Keratinocyte (primary cell): ENCODE results near the gene MARCHF10. TPM values are rescaled to one million over a fixed set of nuclear protein-coding genes. Genes with fewer than 3 reads are reported as not detected.
A peak's percentile ranks its signal among the peaks of the same experiment; 100 is the strongest.

Source experiments
- DNase-seq: peaks from one replicate; pipeline ENCODE4 v3.0.0-alpha.2; 2011; ENCODE audit warnings: low read depth, missing footprints, low spot score
- FAIRE-seq: peaks from 2 replicates; lab custom pipeline; 2011; peaks lifted over from hg19 to GRCh38; lab: Jason Lieb, UNC
- H2AFZ ChIP-seq: 2 replicates; pipeline ENCODE4 v1.6.0; 2012; ENCODE audit warnings: low read length, control low read depth, inconsistent platforms; ENCODE audit not compliant: control insufficient read depth
- H3K27ac ChIP-seq: 2 replicates; pipeline ENCODE4 v1.5.1; 2011; ENCODE audit warnings: low read length; ENCODE audit not compliant: control insufficient read depth, insufficient read depth
- H3K27me3 ChIP-seq: 3 replicates; pipeline ENCODE4 v1.6.0; 2011; ENCODE audit warnings: low read length; ENCODE audit not compliant: control insufficient read depth, insufficient read depth; ENCODE audit errors: extremely low read depth
- H3K36me3 ChIP-seq, 2 experiments: 2 replicates in 1 of 2; 3 replicates in 1 of 2; pipeline ENCODE4 v1.5.1; 2011; ENCODE audit warnings: low read length in 2 of 2, mild to moderate bottlenecking in 1 of 2; ENCODE audit not compliant: control insufficient read depth in 2 of 2, insufficient read depth in 2 of 2; ENCODE audit errors: extremely low read depth in 1 of 2
- H3K4me1 ChIP-seq: 3 replicates; pipeline ENCODE4 v1.5.1; 2011; ENCODE audit warnings: low read length; ENCODE audit not compliant: control insufficient read depth, insufficient read depth; ENCODE audit errors: extremely low read depth
- H3K4me2 ChIP-seq: 3 replicates; pipeline ENCODE4 v1.6.0; 2011; ENCODE audit warnings: low read depth, low read length; ENCODE audit not compliant: control insufficient read depth, insufficient read depth; ENCODE audit errors: extremely low read depth
- H3K4me3 ChIP-seq, 3 experiments: fragments of 200-600 bp in 1 of 3; sonication (generic) in 1 of 3; 2 replicates in 2 of 3; 3 replicates in 1 of 3; pipeline ENCODE4 v1.5.1; 2011 to 2016; ENCODE audit warnings: low read length in 3 of 3, mild to moderate bottlenecking in 3 of 3, control low read depth in 2 of 3, inconsistent platforms in 1 of 3, low read depth in 1 of 3, mixed read lengths in 1 of 3, mixed run types in 1 of 3, moderate library complexity in 1 of 3; ENCODE audit not compliant: control insufficient read depth in 2 of 3, insufficient read depth in 2 of 3; ENCODE audit errors: extremely low read depth in 1 of 3
- H3K79me2 ChIP-seq: 2 replicates; pipeline ENCODE4 v1.6.0; 2012; ENCODE audit warnings: low read length; ENCODE audit not compliant: control insufficient read depth, insufficient read depth
- H3K9ac ChIP-seq: 3 replicates; pipeline ENCODE4 v1.6.0; 2011; ENCODE audit warnings: low read length; ENCODE audit not compliant: control insufficient read depth, insufficient read depth; ENCODE audit errors: extremely low read depth
- H3K9me1 ChIP-seq: 3 replicates; pipeline ENCODE4 v1.6.0; 2011; ENCODE audit warnings: low read length; ENCODE audit not compliant: control insufficient read depth, insufficient read depth; ENCODE audit errors: extremely low read depth
- H3K9me3 ChIP-seq: 2 replicates; pipeline ENCODE4 v1.5.1; 2012; ENCODE audit warnings: low read depth, low read length; ENCODE audit not compliant: control insufficient read depth
- H4K20me1 ChIP-seq: 3 replicates; pipeline ENCODE4 v1.6.0; 2011; ENCODE audit warnings: low read length; ENCODE audit not compliant: control insufficient read depth, insufficient read depth; ENCODE audit errors: extremely low read depth
- EZH2 ChIP-seq: IDR thresholded peaks from one replicate; pipeline ENCODE4 v1.6.1; 2012; ENCODE audit warnings: inconsistent platforms, mild to moderate bottlenecking, low read length, moderate library complexity
- dilution Hi-C: fragments of 300-500 bp; cut with MboI; formaldehyde crosslinking; loops from one replicate; pipeline ENCODE4 v1.7.0; 2020; ENCODE audit warnings: low sequenced_read_pairs; ENCODE audit not compliant: extremely low pct_ligation_motif_present
- polyA plus RNA-seq, 5 experiments: library from polyadenylated mRNA; depleted of rRNA in 3 of 5; stranded (reverse) in 3 of 5; stranded (forward) in 1 of 5; unstranded in 1 of 5; fragments of >200 nt; gene quantifications; 1 replicate in 1 of 5; 2 replicates in 3 of 5; 3 replicates in 1 of 5; pipeline versions ENCODE4 v1.2.1 to v1.2.3, GENCODE V29; 2011 to 2012; ENCODE audit warnings: missing spikeins in 2 of 5, low read depth in 1 of 5, low replicate concordance in 1 of 5
- TF ChIP-seq, protein P1 (sequence below), 3 experiments: IDR thresholded peaks in 1 of 3; conservative IDR thresholded peaks in 1 of 3; optimal IDR thresholded peaks in 1 of 3; 2 replicates in 2 of 3; 3 replicates in 1 of 3; pipeline versions ENCODE3 to v1.5.1; 2011; ENCODE audit warnings: low read length in 3 of 3, mild to moderate bottlenecking in 3 of 3, moderate library complexity in 2 of 3, control low read depth in 1 of 3, inconsistent platforms in 1 of 3; ENCODE audit not compliant: insufficient read depth in 2 of 3; ENCODE audit errors: extremely low read depth in 1 of 3

Gene MARCHF10
- polyA plus RNA-seq, 1 donor (not counting 4 experiments of a cell fraction or from before 2014, with no cell fraction given) = not detected

DNA sequence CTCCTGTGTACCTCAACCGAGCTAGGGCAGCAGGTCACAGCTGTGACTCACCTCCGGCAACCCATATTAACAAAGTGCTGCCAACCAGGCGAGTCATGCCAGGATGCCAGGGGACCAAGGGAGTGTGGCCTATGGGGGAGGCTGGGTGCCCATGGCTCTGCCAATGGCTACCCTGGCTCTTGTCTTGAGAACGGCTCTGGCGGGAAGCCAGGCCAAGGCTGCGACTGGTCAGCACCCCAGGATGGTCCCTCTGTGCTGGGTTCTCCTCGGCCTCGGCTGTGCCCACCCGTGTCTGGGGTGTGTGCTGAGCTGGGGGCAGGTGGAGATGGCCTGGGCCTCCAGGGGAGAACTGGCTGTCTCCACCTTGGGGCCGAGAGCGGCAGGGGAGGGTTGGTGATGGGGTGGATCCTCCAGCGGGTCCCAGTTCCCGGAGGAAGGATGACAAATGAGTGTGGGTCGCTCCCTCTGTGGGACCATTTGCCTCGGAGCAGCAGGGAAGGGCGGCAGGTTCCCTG is 104.8 kb downstream of the MARCHF10 start:
- peak overlapping the region; percentile 18 for H3K27ac ChIP-seq
- TF ChIP-seq, protein P1, sequence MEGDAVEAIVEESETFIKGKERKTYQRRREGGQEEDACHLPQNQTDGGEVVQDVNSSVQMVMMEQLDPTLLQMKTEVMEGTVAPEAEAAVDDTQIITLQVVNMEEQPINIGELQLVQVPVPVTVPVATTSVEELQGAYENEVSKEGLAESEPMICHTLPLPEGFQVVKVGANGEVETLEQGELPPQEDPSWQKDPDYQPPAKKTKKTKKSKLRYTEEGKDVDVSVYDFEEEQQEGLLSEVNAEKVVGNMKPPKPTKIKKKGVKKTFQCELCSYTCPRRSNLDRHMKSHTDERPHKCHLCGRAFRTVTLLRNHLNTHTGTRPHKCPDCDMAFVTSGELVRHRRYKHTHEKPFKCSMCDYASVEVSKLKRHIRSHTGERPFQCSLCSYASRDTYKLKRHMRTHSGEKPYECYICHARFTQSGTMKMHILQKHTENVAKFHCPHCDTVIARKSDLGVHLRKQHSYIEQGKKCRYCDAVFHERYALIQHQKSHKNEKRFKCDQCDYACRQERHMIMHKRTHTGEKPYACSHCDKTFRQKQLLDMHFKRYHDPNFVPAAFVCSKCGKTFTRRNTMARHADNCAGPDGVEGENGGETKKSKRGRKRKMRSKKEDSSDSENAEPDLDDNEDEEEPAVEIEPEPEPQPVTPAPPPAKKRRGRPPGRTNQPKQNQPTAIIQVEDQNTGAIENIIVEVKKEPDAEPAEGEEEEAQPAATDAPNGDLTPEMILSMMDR (optimal IDR thresholded peaks at IDR 0.05 in 1 of 3, IDR thresholded peaks at IDR 0.05 in 1 of 3, conservative IDR thresholded peaks at IDR 0.05 in 1 of 3; ENCODE audit: extremely low read depth in 1 of 3, insufficient read depth in 2 of 3, low read length in 3 of 3) = no peak
- TF ChIP-seq EZH2 = no peak
- peak overlapping the region; percentile 98 for H3K4me2 ChIP-seq
- H3K9me3 ChIP-seq = no peaks in the 10 kb centered on the region
- peak overlapping the region; percentile 51 to 76 (median 67) for H3K4me3 ChIP-seq
- dilution Hi-C loops = no loop called here
- H3K27me3 ChIP-seq = no peaks in the 10 kb centered on the region
- no peaks in the 10 kb centered on the region for H3K9me1 ChIP-seq
- no peaks in the 10 kb centered on the region for H3K79me2 ChIP-seq
- DNase-seq = no peak
- FAIRE-seq = peak; percentile 81
- H3K36me3 ChIP-seq = no peaks in the 10 kb centered on the region
- H3K4me1 ChIP-seq = peaks cover 29% of the 10 kb centered on the region
- H3K9ac ChIP-seq = peak overlapping the region; percentile 85
- peak overlapping the region; percentile 75 for H2AFZ ChIP-seq
- H4K20me1 ChIP-seq = no peaks in the 10 kb centered on the region

DNA sequence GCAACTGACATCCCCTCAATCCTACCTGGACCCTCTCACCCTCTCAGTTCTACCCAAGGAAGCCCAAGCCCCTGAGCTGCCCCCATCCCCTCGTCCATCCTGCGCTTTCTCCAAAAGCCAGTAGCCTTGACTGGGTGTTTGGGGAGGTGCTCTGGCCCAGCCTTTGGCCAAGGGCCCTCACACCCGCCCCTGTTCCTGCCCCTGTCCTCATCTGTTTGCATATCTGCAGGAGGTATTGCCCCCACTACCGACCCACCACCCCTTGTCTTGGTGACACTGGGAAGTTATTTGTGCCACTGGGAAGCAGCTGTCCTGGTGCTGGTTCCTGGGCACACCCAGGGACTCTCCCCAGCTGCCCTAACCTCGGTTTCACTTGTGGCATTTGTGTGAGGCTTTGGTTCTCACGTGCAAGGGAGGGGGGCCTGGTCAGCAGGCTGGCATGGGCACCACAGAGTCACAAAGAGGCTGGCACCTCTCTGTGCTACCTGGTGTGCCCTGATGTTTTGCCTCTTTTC is 105.3 kb downstream of the MARCHF10 start:
- Histone ChIP-seq H3K9me1 (no peaks in the 10 kb centered on the region), H4K20me1 (no peaks in the 10 kb centered on the region), H3K9ac (no peak overlapping the region), H3K36me3 (no peaks in the 10 kb centered on the region), H2AFZ (no peak overlapping the region), H3K27me3 (no peaks in the 10 kb centered on the region), H3K9me3 (no peaks in the 10 kb centered on the region), H3K27ac (no peak overlapping the region), H3K4me2 (peak overlapping the region; percentile 98), H3K4me3 (peak overlapping the region in 1 of 3 experiments; percentile 76), H3K4me1 (peaks cover 29% of the 10 kb centered on the region), H3K79me2 (no peaks in the 10 kb centered on the region)
- no peak for FAIRE-seq
- dilution Hi-C loops = no loop called here
- no peak for TF ChIP-seq EZH2
- TF ChIP-seq, protein P1 (optimal IDR thresholded peaks at IDR 0.05 in 1 of 3, IDR thresholded peaks at IDR 0.05 in 1 of 3, conservative IDR thresholded peaks at IDR 0.05 in 1 of 3; ENCODE audit: extremely low read depth in 1 of 3, insufficient read depth in 2 of 3, low read length in 3 of 3) = no peak
- DNase-seq = no peak
